Femur (tissue), 1 donor: ENCODE measurements around the gene ITSN1.
A peak's percentile ranks its signal among the peaks of the same experiment; 100 is the strongest.
"Not testable (repeated sequence)": the region's sequence is repeated elsewhere in the genome, so short reads cannot be mapped to it uniquely, and the experiment has no call there.

ENCODE experiments used
- DNase-seq: peaks from one replicate; pipeline ENCODE4 v3.0.0-alpha.2; 2017

Gene ITSN1

GRCh38 chr21:33867868-33868267 lies 225.6 kb downstream of the ITSN1 start:
- DNase-seq, result not testable (repeated sequence)

- no peak for DNase-seq
Measured at GRCh38 chr21:33869873-33870272, 227.6 kb downstream of the ITSN1 start.

GRCh38 chr21:33870768-33871167 lies 228.5 kb downstream of the ITSN1 start:
- no peak for DNase-seq

- no peak for DNase-seq
Measured at GRCh38 chr21:33871171-33871570, 228.9 kb downstream of the ITSN1 start.

GRCh38 chr21:33872881-33873515 lies 230.7 kb downstream of the ITSN1 start:
- no peak for DNase-seq

- no peak for DNase-seq
Measured at GRCh38 chr21:33874161-33874560, 231.9 kb downstream of the ITSN1 start.

- DNase-seq, result no peak
Measured at GRCh38 chr21:33875026-33875695, 232.9 kb downstream of the ITSN1 start.

GRCh38 chr21:33878824-33879223 lies 236.5 kb downstream of the ITSN1 start:
- no peak for DNase-seq

- DNase-seq, result no peak
Measured at GRCh38 chr21:33880626-33881025, 238.3 kb downstream of the ITSN1 start.

- DNase-seq, result no peak
Measured at GRCh38 chr21:33881689-33882440, 239.6 kb downstream of the ITSN1 start.

GRCh38 chr21:33883118-33883517 lies 240.8 kb downstream of the ITSN1 start:
- DNase-seq, result no peak

GRCh38 chr21:33884376-33885171 lies 242.3 kb downstream of the ITSN1 start:
- no peak for DNase-seq

GRCh38 chr21:33885172-33885514 lies 242.8 kb downstream of the ITSN1 start:
- no peak for DNase-seq

- DNase-seq, result no peak
Measured at GRCh38 chr21:33886321-33886720, 244.0 kb downstream of the ITSN1 start.

- DNase-seq, result no peak
Measured at GRCh38 chr21:33890187-33890586, 247.9 kb downstream of the ITSN1 start.

GRCh38 chr21:33892853-33893252 lies 250.6 kb downstream of the ITSN1 start:
- no peak for DNase-seq

GRCh38 chr21:33893917-33894316 lies 251.6 kb downstream of the ITSN1 start:
- no peak for DNase-seq

GRCh38 chr21:33894736-33895288 lies 252.5 kb downstream of the ITSN1 start:
- peak; percentile 92 for DNase-seq

- no peak for DNase-seq
Measured at GRCh38 chr21:33895356-33895755, 253.1 kb downstream of the ITSN1 start.

- no peak for DNase-seq
Measured at GRCh38 chr21:33896691-33897090, 254.4 kb downstream of the ITSN1 start.

GRCh38 chr21:33897098-33897497 lies 254.8 kb downstream of the ITSN1 start:
- DNase-seq, result no peak

GRCh38 chr21:33897739-33898138 lies 255.4 kb downstream of the ITSN1 start:
- no peak for DNase-seq

GRCh38 chr21:33898586-33898985 lies 256.3 kb downstream of the ITSN1 start:
- DNase-seq, result no peak
